Adrenal gland (tissue), 12 donors: ENCODE results near the gene PCDH9. TPM values are rescaled to one million over a fixed set of nuclear protein-coding genes. Genes with fewer than 3 reads are reported as not detected.

Experiments used
- DNase-seq, 7 donors: peaks; one replicate each; pipeline ENCODE4 v3.0.0-alpha.2; 2019 to 2020
- H3K27ac ChIP-seq, 5 donors: fragments of 200-600 bp; sonication (generic) in 4 of 5; 1 replicate in 3 of 5; 2 replicates in 2 of 5; pipeline versions ENCODE4 v1.5.1 to v1.8.0; 2016 to 2020; ENCODE audit warnings: mild to moderate bottlenecking in 1 of 5
- H3K27me3 ChIP-seq: fragments of 200-600 bp; 2 replicates; pipeline ENCODE4 v1.8.0; 2021
- H3K36me3 ChIP-seq, 2 donors: fragments of 200-600 bp; replicated peaks in 1 of 2; 1 replicate in 1 of 2; 2 replicates in 1 of 2; pipeline versions ENCODE4 v1.5.1 to v1.8.0; 2018 to 2022
- H3K4me1 ChIP-seq, 2 donors: fragments of 200-600 bp; replicated peaks in 1 of 2; 1 replicate in 1 of 2; 2 replicates in 1 of 2; pipeline versions ENCODE4 v1.5.1 to v1.8.0; 2018 to 2021
- H3K4me3 ChIP-seq, 4 donors: fragments of 200-600 bp; sonication (generic) in 3 of 4; one replicate each; pipeline ENCODE4 v1.5.1; 2016 to 2018
- H3K9me3 ChIP-seq, 3 donors: fragments of 200-600 bp; sonication (generic) in 1 of 3; replicated peaks in 1 of 3; 1 replicate in 2 of 3; 2 replicates in 1 of 3; pipeline versions ENCODE4 v1.5.1 to v1.8.0; 2016 to 2021
- CTCF ChIP-seq, 6 experiments: fragments of 450-650 bp in 4 of 6; fragments of 200-600 bp in 2 of 6; sonication (generic) in 1 of 6; IDR thresholded peaks; 1 replicate in 5 of 6; 2 replicates in 1 of 6; pipeline versions ENCODE4 v1.5.1 to v1.8.0; 2016 to 2021; ENCODE audit warnings: antibody characterized with exemption in 6 of 6, mild to moderate bottlenecking in 2 of 6, moderate library complexity in 1 of 6
- POLR2A ChIP-seq, 2 donors: fragments of 450-650 bp; IDR thresholded peaks; one replicate each; pipeline ENCODE4 v1.6.1; 2017; ENCODE audit warnings: antibody characterized with exemption in 2 of 2, mild to moderate bottlenecking in 2 of 2, moderate library complexity in 1 of 2
- WGBS, 4 donors: extraction: QIAGEN DNeasy Blood & Tissue Kit in 2 of 4; methylation state at CpG; one replicate each; pipeline versions ENCODE4 v1.1.5 to v1.1.7; 2013 to 2017; 5-methylcytosine and 5-hydroxymethylcytosine counted together
- intact Hi-C, 2 donors: fragments of 100-400 bp; cut with DNase I; formaldehyde crosslinking; loops; one replicate each; pipeline versions ENCODE4 v1.14.1 to v1.15.0; 2022 to 2023
- polyA plus RNA-seq, 3 donors: library from polyadenylated mRNA; stranded (reverse); fragments of 200-250 nt in 2 of 3; fragments of 350-450 nt in 1 of 3; fragmentation: Illumina TruSeq in 1 of 3; extraction: RNeasy Lipid Tissue Mini Kit (QIAGEN cat#74804) in 1 of 3; gene quantifications; one replicate each; pipeline ENCODE4 v1.2.3, GENCODE V29; 2013 to 2014
- total RNA-seq, 9 donors: library from RNA; depleted of rRNA in 4 of 9; stranded (reverse); fragments of >200 nt in 4 of 9; fragments of 120-200 nt in 1 of 9; fragmentation: NEBNext Ultra II Directional in 1 of 9; extraction: Animal tissue kit (Norgen Biotek cat#: 25700) in 1 of 9; gene quantifications; one replicate each; pipeline versions ENCODE4 v1.1.0 to v1.2.4, GENCODE V29; 2013 to 2023
- donor health status: healthy with polysubstance abuse.
- donor health status: Bipolar disorder and iron deficiency.
- donor health status: DM: yes; HTN: yes; CAD: no.
- donor health status: DM: no; HTN: no; CAD: no.
- donor health status: DM: no; HTN: no; CAD: no.
- donor health status: DM: yes; HTN: yes; CAD: no.

Gene PCDH9
- total and polyA plus RNA-seq, 12 donors = 0.71 to 10.9 (median 3.6) TPM

GRCh38 chr13:67018775-67019174 is 211.4 kb downstream of the PCDH9 start:
- Histone ChIP-seq H3K9me3 (no peaks in the 10 kb centered on the region), H3K27ac (no peak overlapping the region), H3K36me3 (no peaks in the 10 kb centered on the region), H3K4me3 (no peak overlapping the region), H3K27me3 (no peaks in the 10 kb centered on the region), H3K4me1 (no peaks in the 10 kb centered on the region)
- TF ChIP-seq CTCF (IDR thresholded peaks at IDR 0.05) (no peak), POLR2A (IDR thresholded peaks at IDR 0.05) (no peak)
- 79 to 90% (median 84%) methylated on average over 3 of the region's 3 CpGs for WGBS, 4 donors
- DNase-seq = no peak
- intact Hi-C loops = no loop called here

GRCh38 chr13:67017276-67017675 is 212.9 kb downstream of the PCDH9 start:
- Histone ChIP-seq H3K36me3 (no peaks in the 10 kb centered on the region), H3K4me3 (no peak overlapping the region), H3K9me3 (no peaks in the 10 kb centered on the region), H3K4me1 (no peaks in the 10 kb centered on the region), H3K27me3 (no peaks in the 10 kb centered on the region), H3K27ac (no peak overlapping the region)
- 71 to 87% (median 80%) methylated on average over 2 of the region's 2 CpGs for WGBS, 4 donors
- TF ChIP-seq CTCF (IDR thresholded peaks at IDR 0.05) (no peak), POLR2A (IDR thresholded peaks at IDR 0.05) (no peak)
- intact Hi-C loops = no loop called here
- DNase-seq = no peak

- WGBS, 4 donors = 73 to 90% (median 76%) methylated on average over 2 of the region's 2 CpGs
- intact Hi-C loops = no loop called here
- Histone ChIP-seq H3K4me1 (no peaks in the 10 kb centered on the region), H3K36me3 (no peaks in the 10 kb centered on the region), H3K27ac (no peak overlapping the region), H3K4me3 (no peak overlapping the region), H3K9me3 (no peaks in the 10 kb centered on the region), H3K27me3 (no peaks in the 10 kb centered on the region)
- TF ChIP-seq POLR2A (IDR thresholded peaks at IDR 0.05) (no peak), CTCF (IDR thresholded peaks at IDR 0.05) (no peak)
- no peak for DNase-seq
Measured at GRCh38 chr13:67015976-67016600, 214.0 kb downstream of the PCDH9 start.

- no peak overlapping the region for H3K4me3 ChIP-seq
- no peak for DNase-seq
- intact Hi-C loops = no loop called here
- TF ChIP-seq CTCF (IDR thresholded peaks at IDR 0.05) = no peak
- TF ChIP-seq POLR2A (IDR thresholded peaks at IDR 0.05) = no peak
- H3K9me3 ChIP-seq = no peaks in the 10 kb centered on the region
- WGBS, 4 donors = 72 to 86% (median 81%) methylated on average over 1 of the region's 1 CpG
- H3K27me3 ChIP-seq = no peaks in the 10 kb centered on the region
- H3K27ac ChIP-seq = no peak overlapping the region
- H3K4me1 ChIP-seq = no peaks in the 10 kb centered on the region
- no peaks in the 10 kb centered on the region for H3K36me3 ChIP-seq
Measured at GRCh38 chr13:67014399-67014798, 215.7 kb downstream of the PCDH9 start.
